ENCODE measurements around the gene E2F4.

E2F4 gene

GRCh38 chr16:67157106-67157748 is 34.7 kb upstream of the E2F4 start:
- no peak for TF ChIP-seq TCF12 (IDR thresholded peaks at IDR 0.05; ENCODE audit: low read depth)
- TF ChIP-seq MAX (IDR thresholded peaks at IDR 0.05) = no peak
- no peak for TF ChIP-seq ZBTB7A (IDR thresholded peaks at IDR 0.05; ENCODE audit: low read depth)
- no peak for TF ChIP-seq RAD21 (IDR thresholded peaks at IDR 0.05; ENCODE audit: low read depth)
- no peak for TF ChIP-seq TAF1 (IDR thresholded peaks at IDR 0.05; ENCODE audit: low read depth)
- no peak for TF ChIP-seq EP300 (IDR thresholded peaks at IDR 0.05; ENCODE audit: borderline replicate concordance)
- no peak for TF ChIP-seq FOXM1 (IDR thresholded peaks at IDR 0.05; ENCODE audit: borderline replicate concordance, low read depth)
- TF ChIP-seq TEAD4 (IDR thresholded peaks at IDR 0.05) = no peak
- TF ChIP-seq NFIC (IDR thresholded peaks at IDR 0.05) = no peak
- TF ChIP-seq EGR1 (IDR thresholded peaks at IDR 0.05) = no peak
- no peak for TF ChIP-seq YY1 (IDR thresholded peaks at IDR 0.05; ENCODE audit: low read depth)
- TF ChIP-seq REST (IDR thresholded peaks at IDR 0.05; ENCODE audit: low read depth) = no peak
- no peak for TF ChIP-seq CREB1 (IDR thresholded peaks at IDR 0.05; ENCODE audit: low read depth)
- no peak for TF ChIP-seq CEBPB (IDR thresholded peaks at IDR 0.05)
- TF ChIP-seq USF1 (IDR thresholded peaks at IDR 0.05) = no peak

GRCh38 chr16:67157892-67158635 is 33.9 kb upstream of the E2F4 start:
- TF ChIP-seq EP300 (IDR thresholded peaks at IDR 0.05; ENCODE audit: borderline replicate concordance) (no peak), FOXM1 (IDR thresholded peaks at IDR 0.05; ENCODE audit: borderline replicate concordance, low read depth) (no peak), RAD21 (IDR thresholded peaks at IDR 0.05; ENCODE audit: low read depth) (no peak), EGR1 (IDR thresholded peaks at IDR 0.05) (no peak), CREB1 (IDR thresholded peaks at IDR 0.05; ENCODE audit: low read depth) (no peak), NFIC (IDR thresholded peaks at IDR 0.05) (no peak), TEAD4 (IDR thresholded peaks at IDR 0.05) (no peak), TCF12 (IDR thresholded peaks at IDR 0.05; ENCODE audit: low read depth) (no peak), ZBTB7A (IDR thresholded peaks at IDR 0.05; ENCODE audit: low read depth) (no peak), TAF1 (IDR thresholded peaks at IDR 0.05; ENCODE audit: low read depth) (no peak), CEBPB (IDR thresholded peaks at IDR 0.05) (no peak), REST (IDR thresholded peaks at IDR 0.05; ENCODE audit: low read depth) (no peak), USF1 (IDR thresholded peaks at IDR 0.05) (no peak), MAX (IDR thresholded peaks at IDR 0.05) (no peak), YY1 (IDR thresholded peaks at IDR 0.05; ENCODE audit: low read depth) (no peak)

- TF ChIP-seq TAF1 (IDR thresholded peaks at IDR 0.05; ENCODE audit: low read depth) = no peak
- no peak for TF ChIP-seq RAD21 (IDR thresholded peaks at IDR 0.05; ENCODE audit: low read depth)
- TF ChIP-seq ZBTB7A (IDR thresholded peaks at IDR 0.05; ENCODE audit: low read depth) = 0 out of 2 replicates have a peak, but pooled peaks have one; percentile 38
- no peak for TF ChIP-seq MAX (IDR thresholded peaks at IDR 0.05)
- no peak for TF ChIP-seq TEAD4 (IDR thresholded peaks at IDR 0.05)
- no peak for TF ChIP-seq CREB1 (IDR thresholded peaks at IDR 0.05; ENCODE audit: low read depth)
- TF ChIP-seq EGR1 (IDR thresholded peaks at IDR 0.05) = no peak
- no peak for TF ChIP-seq YY1 (IDR thresholded peaks at IDR 0.05; ENCODE audit: low read depth)
- no peak for TF ChIP-seq FOXM1 (IDR thresholded peaks at IDR 0.05; ENCODE audit: borderline replicate concordance, low read depth)
Observed at GRCh38 chr16:67158637-67159600, 33.0 kb upstream of the E2F4 start.

GRCh38 chr16:67161595-67162058 is 30.3 kb upstream of the E2F4 start:
- TF ChIP-seq EP300 (IDR thresholded peaks at IDR 0.05; ENCODE audit: borderline replicate concordance) (no peak), TEAD4 (IDR thresholded peaks at IDR 0.05) (no peak), FOXM1 (IDR thresholded peaks at IDR 0.05; ENCODE audit: borderline replicate concordance, low read depth) (no peak), REST (IDR thresholded peaks at IDR 0.05; ENCODE audit: low read depth) (no peak), NFIC (IDR thresholded peaks at IDR 0.05) (no peak), RAD21 (IDR thresholded peaks at IDR 0.05; ENCODE audit: low read depth) (no peak), ZBTB7A (IDR thresholded peaks at IDR 0.05; ENCODE audit: low read depth) (no peak), CREB1 (IDR thresholded peaks at IDR 0.05; ENCODE audit: low read depth) (no peak), MAX (IDR thresholded peaks at IDR 0.05) (no peak), TCF12 (IDR thresholded peaks at IDR 0.05; ENCODE audit: low read depth) (no peak)

Data from Ishikawa (cell line).